OCI-LY3 (cell line): Measurements from ENCODE around the gene ESF1.

Experiments
- H2AFZ ChIP-seq: fragments of 200-600, 300-600 bp; shearing (Covaris generic); 2 replicates; pipeline ENCODE4 v1.6.0; 2014; ENCODE audit warnings: antibody characterized with exemption, low read depth, low read length
- H3K27ac ChIP-seq: fragments of 200-600, 300-600 bp; sonication (generic); 2 replicates; pipeline ENCODE4 v1.5.1; 2014; ENCODE audit warnings: mild to moderate bottlenecking, low read length, moderate library complexity, mixed read lengths
- H3K27me3 ChIP-seq: fragments of 200-600, 300-600 bp; sonication (generic); 2 replicates; pipeline ENCODE4 v1.6.1; 2014; ENCODE audit warnings: low read depth, low read length, mixed read lengths
- H3K36me3 ChIP-seq: fragments of 200-600, 300-600 bp; sonication (generic); replicated peaks from 2 replicates; pipeline ENCODE3; 2014; ENCODE audit warnings: low read depth, low read length, mixed read lengths
- H3K4me1 ChIP-seq: fragments of 300-600, 200-600 bp; sonication (generic); 2 replicates; pipeline ENCODE4 v1.6.1; 2014; ENCODE audit warnings: low read length, mixed read lengths
- H3K4me2 ChIP-seq: fragments of 200-600, 300-600 bp; sonication (generic); 2 replicates; pipeline ENCODE4 v1.6.1; 2014; ENCODE audit warnings: low read length, mixed read lengths
- H3K4me3 ChIP-seq: fragments of 300-600, 200-600 bp; sonication (generic); 2 replicates; pipeline ENCODE4 v1.5.1; 2014; ENCODE audit warnings: antibody characterized with exemption, mild to moderate bottlenecking, low read length, moderate library complexity
- H3K79me2 ChIP-seq: fragments of 300-600, 200-600 bp; shearing (Covaris generic); 2 replicates; pipeline ENCODE4 v1.6.1; 2014; ENCODE audit warnings: mild to moderate bottlenecking, low read length, mixed read lengths
- H3K9ac ChIP-seq: fragments of 300-600, 200-600 bp; shearing (Covaris generic); 2 replicates; pipeline ENCODE4 v1.6.0; 2014; ENCODE audit warnings: mild to moderate bottlenecking, low read length, moderate library complexity
- H3K9me3 ChIP-seq: fragments of 200-600, 300-600 bp; shearing (Covaris generic); 2 replicates; pipeline ENCODE4 v1.6.1; 2014; ENCODE audit warnings: low read length, mixed read lengths; ENCODE audit not compliant: insufficient read depth
- H4K20me1 ChIP-seq: fragments of 200-600, 300-600 bp; sonication (generic); 2 replicates; pipeline ENCODE4 v1.6.1; 2016; ENCODE audit warnings: low read length, mixed read lengths; ENCODE audit not compliant: insufficient read depth
- CTCF ChIP-seq: fragments of 200-600, 300-600 bp; sonication (generic); IDR thresholded peaks from 2 replicates; pipeline ENCODE4 v1.5.1; 2014; ENCODE audit warnings: antibody characterized with exemption, low read length, low read depth
- EZH2phosphoT487 ChIP-seq: fragments of 200-600 bp; shearing (Covaris generic); IDR thresholded peaks from 2 replicates; pipeline ENCODE4 v1.6.1; 2018; ENCODE audit warnings: antibody characterized with exemption, mixed run types, low read depth

ESF1 gene

GRCh38 chr20:13708234-13708633 is 76.5 kb downstream of the ESF1 start:
- no peaks in the 10 kb centered on the region for H3K27me3 ChIP-seq
- H3K36me3 ChIP-seq = peaks cover 25% of the 10 kb centered on the region
- H3K9me3 ChIP-seq = no peaks in the 10 kb centered on the region
- H3K79me2 ChIP-seq = no peaks in the 10 kb centered on the region
- H4K20me1 ChIP-seq = no peaks in the 10 kb centered on the region
- H3K4me2 ChIP-seq = no peak overlapping the region
- no peaks in the 10 kb centered on the region for H3K4me1 ChIP-seq
- H3K9ac ChIP-seq = no peak overlapping the region
- no peak for TF ChIP-seq CTCF
- no peak overlapping the region for H3K4me3 ChIP-seq
- no peak overlapping the region for H3K27ac ChIP-seq
- H2AFZ ChIP-seq = no peak overlapping the region

- Histone ChIP-seq H3K79me2 (no peaks in the 10 kb centered on the region), H3K4me1 (no peaks in the 10 kb centered on the region), H3K27me3 (no peaks in the 10 kb centered on the region), H3K4me3 (no peak overlapping the region), H3K4me2 (no peak overlapping the region), H3K9me3 (no peaks in the 10 kb centered on the region), H3K36me3 (no peaks in the 10 kb centered on the region), H3K9ac (no peak overlapping the region), H2AFZ (no peak overlapping the region), H3K27ac (no peak overlapping the region), H4K20me1 (no peaks in the 10 kb centered on the region)
- TF ChIP-seq CTCF = peak; percentile 37
- no peak for TF ChIP-seq EZH2phosphoT487
Measured at GRCh38 chr20:13703265-13703664, 81.5 kb downstream of the ESF1 start.

- no peak overlapping the region for H3K27ac ChIP-seq
- no peaks in the 10 kb centered on the region for H3K36me3 ChIP-seq
- no peaks in the 10 kb centered on the region for H3K27me3 ChIP-seq
- H3K9me3 ChIP-seq = no peaks in the 10 kb centered on the region
- no peaks in the 10 kb centered on the region for H3K4me1 ChIP-seq
- TF ChIP-seq EZH2phosphoT487 = no peak
- TF ChIP-seq CTCF = no peak
- H3K79me2 ChIP-seq = no peaks in the 10 kb centered on the region
- H3K9ac ChIP-seq = no peak overlapping the region
- no peaks in the 10 kb centered on the region for H4K20me1 ChIP-seq
- no peak overlapping the region for H2AFZ ChIP-seq
- no peak overlapping the region for H3K4me2 ChIP-seq
- no peak overlapping the region for H3K4me3 ChIP-seq
Measured at GRCh38 chr20:13701486-13701885, 83.2 kb downstream of the ESF1 start.

GRCh38 chr20:13700761-13701160 is 84.0 kb downstream of the ESF1 start:
- no peaks in the 10 kb centered on the region for H3K36me3 ChIP-seq
- no peak overlapping the region for H3K4me2 ChIP-seq
- no peak overlapping the region for H3K4me3 ChIP-seq
- TF ChIP-seq CTCF (no peak), EZH2phosphoT487 (no peak)
- H3K9me3 ChIP-seq = no peaks in the 10 kb centered on the region
- H3K4me1 ChIP-seq = no peaks in the 10 kb centered on the region
- H2AFZ ChIP-seq = no peak overlapping the region
- H3K9ac ChIP-seq = no peak overlapping the region
- no peaks in the 10 kb centered on the region for H3K79me2 ChIP-seq
- H4K20me1 ChIP-seq = no peaks in the 10 kb centered on the region
- no peak overlapping the region for H3K27ac ChIP-seq
- peaks cover 6% of the 10 kb centered on the region; the same call in 1 of the 2 replicates for H3K27me3 ChIP-seq
